Heart left ventricle (tissue), 16 donors: ENCODE data around the gene B3GAT1. TPM values are rescaled to one million over a fixed set of nuclear protein-coding genes. Genes with fewer than 3 reads are reported as not detected.

Source experiments
- ATAC-seq, 4 donors: fragments of 200-7000 bp; cut with Tn5 transposase; one replicate each; pipeline ENCODE4 v1.9.1; 2020 to 2022; ENCODE audit warnings: moderate library complexity in 4 of 4, mild to moderate bottlenecking in 3 of 4, moderate number of reproducible peaks in 1 of 4
- DNase-seq, 5 donors: peaks; one replicate each; pipeline ENCODE4 v3.0.0-alpha.2; 2020
- H3K27ac ChIP-seq, 12 donors: fragments of 200-600 bp; sonication (generic) in 4 of 12; one replicate each; pipeline versions ENCODE4 v1.5.0 to v1.8.0; 2016 to 2022; ENCODE audit warnings: mild to moderate bottlenecking in 2 of 12
- H3K27me3 ChIP-seq, 9 donors: fragments of 200-600 bp; sonication (generic) in 2 of 9; one replicate each; pipeline versions ENCODE4 v1.5.1 to v1.8.0; 2016 to 2022; ENCODE audit warnings: mild to moderate bottlenecking in 3 of 9
- H3K36me3 ChIP-seq, 9 donors: fragments of 200-600 bp; sonication (generic) in 2 of 9; one replicate each; pipeline versions ENCODE4 v1.5.0 to v1.8.0; 2018 to 2022; ENCODE audit warnings: mild to moderate bottlenecking in 2 of 9
- H3K4me1 ChIP-seq, 12 donors: fragments of 200-600 bp; sonication (generic) in 4 of 12; one replicate each; pipeline versions ENCODE4 v1.5.0 to v1.8.0; 2016 to 2022; ENCODE audit warnings: mild to moderate bottlenecking in 3 of 12
- H3K4me3 ChIP-seq, 12 donors: fragments of 200-600 bp; sonication (generic) in 4 of 12; one replicate each; pipeline versions ENCODE4 v1.5.0 to v1.8.0; 2017 to 2022; ENCODE audit warnings: mild to moderate bottlenecking in 9 of 12, moderate library complexity in 4 of 12
- H3K9me3 ChIP-seq, 12 donors: fragments of 200-600 bp; sonication (generic) in 4 of 12; one replicate each; pipeline versions ENCODE4 v1.5.0 to v1.8.0; 2016 to 2022; ENCODE audit warnings: mild to moderate bottlenecking in 1 of 12
- CTCF ChIP-seq, 12 donors: fragments of 200-600 bp; sonication (generic) in 4 of 12; IDR thresholded peaks; one replicate each; pipeline versions ENCODE4 v1.5.0 to v1.8.0; 2018 to 2022; ENCODE audit warnings: antibody characterized with exemption in 12 of 12, mild to moderate bottlenecking in 5 of 12
- POLR2A ChIP-seq, 2 donors: fragments of 450-650 bp; IDR thresholded peaks; one replicate each; pipeline ENCODE4 v1.6.1; 2017; ENCODE audit warnings: antibody characterized with exemption in 2 of 2, mild to moderate bottlenecking in 2 of 2, moderate library complexity in 2 of 2
- WGBS, 4 donors: extraction: QIAGEN DNeasy Blood & Tissue Kit in 2 of 4; methylation state at CpG; one replicate each; pipeline versions ENCODE4 v1.1.5 to v1.1.7; 2013 to 2018; 5-methylcytosine and 5-hydroxymethylcytosine counted together
- intact Hi-C, 10 donors: fragments of 100-400 bp; cut with DNase I; formaldehyde crosslinking; loops; one replicate each; pipeline versions ENCODE4 v1.11.1 to v1.14.2; 2022
- polyA plus RNA-seq, 2 donors: library from polyadenylated mRNA; stranded (reverse); fragments of 200-250 nt; gene quantifications; one replicate each; pipeline ENCODE4 v1.2.3, GENCODE V29; 2013
- total RNA-seq, 9 donors: library from RNA; depleted of rRNA in 2 of 9; stranded (reverse); fragments of >200 nt in 2 of 9; fragmentation: NEBNext Ultra II Directional in 3 of 9; extraction: Animal tissue kit (Norgen Biotek cat#: 25700) in 3 of 9; gene quantifications; one replicate each; pipeline versions ENCODE4 v1.1.0 to v1.2.4, GENCODE V29; 2016 to 2023
- donor health status: ischemic (EF 13 %, LVEDD 7.1; RV severe dilation, severe dysfunction).
- donor health status: healthy with polysubstance abuse.
- donor health status: DM: no; HTN: yes; CAD: no.
- donor health status: DM: no; HTN: no; CAD: no.
- donor health status: ischemic (EF 25% LVEDD 6.9; RV normal size, moderate dysfunction).
- donor health status: ischemic (EF 25% LVEDD 5.7; RV mildly dilated, moderate dysfunction).
- donor health status: healthy.
- donor health status: DM: yes; HTN: yes; CAD: no.
- donor health status: ischemic (EF 35%, LVEDD 5.7; RV mildly dilated, moderate dysfunction).
- donor health status: nonischemic (EF 11% LVEDD 7.7; RV severe dilation, severe dysfunction).
- donor health status: DM: yes; HTN: yes; CAD: no.
- donor health status: PGD.
- donor health status: ischemic (EF 29% LVEDD 5.4; RV normal size, mild dysfunction).
- donor health status: nonischemic (EF 23%, LVEDD 6.1; RV moderate dilation, normal function).

The B3GAT1 gene
- total and polyA plus RNA-seq, 11 donors = 0.04 to 0.64 (median 0.09) TPM; not detected in 4

GRCh38 chr11:134413043-134413825, 1.2 kb upstream of the B3GAT1 start:
- intact Hi-C loops = no loop called here
- Histone ChIP-seq H3K4me1 (peaks cover 0 to 29% (median 2%) of the 10 kb centered on the region in 12 donors), H3K27me3 (peaks cover 14 to 89% (median 61%) of the 10 kb centered on the region in 9 donors), H3K9me3 (no peaks in the 10 kb centered on the region), H3K4me3 (peak overlapping the region in 4 of 12 donors; percentile 28 to 52 (median 39)), H3K27ac (no peak overlapping the region), H3K36me3 (no peaks in the 10 kb centered on the region)
- no peak for TF ChIP-seq POLR2A (IDR thresholded peaks at IDR 0.05)
- TF ChIP-seq CTCF (IDR thresholded peaks at IDR 0.05) = no peak
- no peak for DNase-seq
- WGBS, 4 donors = 7 to 11% (median 9%) methylated on average over 19 to 22 of the region's 22 CpGs
- ATAC-seq = no peak

GRCh38 chr11:134410766-134411165, 1.3 kb downstream of the B3GAT1 start:
- H3K27ac ChIP-seq = no peak overlapping the region
- 69 to 80% (median 70%) methylated on average over 5 of the region's 5 CpGs for WGBS, 4 donors
- no peaks in the 10 kb centered on the region for H3K36me3 ChIP-seq
- DNase-seq (no peak), ATAC-seq (no peak)
- H3K27me3 ChIP-seq = peaks cover 14 to 75% (median 55%) of the 10 kb centered on the region in 9 donors
- intact Hi-C loops = no loop called here
- peaks cover 0 to 29% (median 2%) of the 10 kb centered on the region in 12 donors for H3K4me1 ChIP-seq
- TF ChIP-seq CTCF (IDR thresholded peaks at IDR 0.05) = no peak
- TF ChIP-seq POLR2A (IDR thresholded peaks at IDR 0.05) = no peak
- H3K4me3 ChIP-seq = peak overlapping the region in 1 of 12 donors; percentile 20
- no peaks in the 10 kb centered on the region for H3K9me3 ChIP-seq

- peaks cover 14 to 81% (median 54%) of the 10 kb centered on the region in 9 donors for H3K27me3 ChIP-seq
- DNase-seq (no peak), ATAC-seq (no peak)
- TF ChIP-seq POLR2A (IDR thresholded peaks at IDR 0.05) (no peak), CTCF (IDR thresholded peaks at IDR 0.05) (no peak)
- 71 to 78% (median 73%) methylated on average over 15 of the region's 15 CpGs for WGBS, 4 donors
- intact Hi-C loops = no loop called here
- H3K4me3 ChIP-seq = no peak overlapping the region
- H3K9me3 ChIP-seq = no peaks in the 10 kb centered on the region
- no peaks in the 10 kb centered on the region for H3K36me3 ChIP-seq
- no peak overlapping the region for H3K27ac ChIP-seq
- H3K4me1 ChIP-seq = peaks cover 0 to 24% (median 2%) of the 10 kb centered on the region in 12 donors
Measured at GRCh38 chr11:134409552-134410429, 2.3 kb downstream of the B3GAT1 start.

- DNase-seq (no peak), ATAC-seq (no peak)
- Histone ChIP-seq H3K36me3 (no peaks in the 10 kb centered on the region), H3K27me3 (peaks cover 7 to 69% (median 42%) of the 10 kb centered on the region in 9 donors), H3K9me3 (no peaks in the 10 kb centered on the region), H3K4me1 (peaks cover 0 to 19% (median 2%) of the 10 kb centered on the region in 12 donors), H3K27ac (no peak overlapping the region), H3K4me3 (no peak overlapping the region)
- intact Hi-C loops = no loop called here
- 53 to 65% (median 62%) methylated on average over 7 to 8 of the region's 8 CpGs for WGBS, 4 donors
- TF ChIP-seq POLR2A (IDR thresholded peaks at IDR 0.05) = no peak
- no peak for TF ChIP-seq CTCF (IDR thresholded peaks at IDR 0.05)
Measured at GRCh38 chr11:134407923-134408322, 4.1 kb downstream of the B3GAT1 start.
